HEK293 (cell line): ENCODE data around the gene IFNL1.

ENCODE experiments used
- YY1 ChIP-seq: fragments of 450-650 bp; formaldehyde crosslinking; IDR thresholded peaks from 2 replicates; pipeline ENCODE4 v1.5.1; 2018; ENCODE audit warnings: missing biosample characterization, missing genetic modification characterization
- ZNF292 ChIP-seq: fragments of 450-650 bp; formaldehyde crosslinking; IDR thresholded peaks from 2 replicates; pipeline ENCODE4 v1.5.1; 2016; ENCODE audit warnings: low read depth, missing biosample characterization, missing genetic modification characterization, borderline replicate concordance
- ZNF596 ChIP-seq: fragments of 450-650 bp; IDR thresholded peaks from 2 replicates; pipeline ENCODE4 v1.5.0; 2018; ENCODE audit warnings: missing biosample characterization, mild to moderate bottlenecking, missing genetic modification characterization, moderate library complexity
- TF ChIP-seq, protein P1 (sequence below): fragments of 450-650 bp; formaldehyde crosslinking; IDR thresholded peaks from 2 replicates; pipeline ENCODE4 v1.5.1; 2016; ENCODE audit warnings: missing biosample characterization, missing genetic modification characterization
- TF ChIP-seq, protein P2 (sequence below): fragments of 450-650 bp; formaldehyde crosslinking; IDR thresholded peaks from 2 replicates; pipeline ENCODE4 v1.5.1; 2016; ENCODE audit warnings: missing biosample characterization, missing genetic modification characterization

DNA sequence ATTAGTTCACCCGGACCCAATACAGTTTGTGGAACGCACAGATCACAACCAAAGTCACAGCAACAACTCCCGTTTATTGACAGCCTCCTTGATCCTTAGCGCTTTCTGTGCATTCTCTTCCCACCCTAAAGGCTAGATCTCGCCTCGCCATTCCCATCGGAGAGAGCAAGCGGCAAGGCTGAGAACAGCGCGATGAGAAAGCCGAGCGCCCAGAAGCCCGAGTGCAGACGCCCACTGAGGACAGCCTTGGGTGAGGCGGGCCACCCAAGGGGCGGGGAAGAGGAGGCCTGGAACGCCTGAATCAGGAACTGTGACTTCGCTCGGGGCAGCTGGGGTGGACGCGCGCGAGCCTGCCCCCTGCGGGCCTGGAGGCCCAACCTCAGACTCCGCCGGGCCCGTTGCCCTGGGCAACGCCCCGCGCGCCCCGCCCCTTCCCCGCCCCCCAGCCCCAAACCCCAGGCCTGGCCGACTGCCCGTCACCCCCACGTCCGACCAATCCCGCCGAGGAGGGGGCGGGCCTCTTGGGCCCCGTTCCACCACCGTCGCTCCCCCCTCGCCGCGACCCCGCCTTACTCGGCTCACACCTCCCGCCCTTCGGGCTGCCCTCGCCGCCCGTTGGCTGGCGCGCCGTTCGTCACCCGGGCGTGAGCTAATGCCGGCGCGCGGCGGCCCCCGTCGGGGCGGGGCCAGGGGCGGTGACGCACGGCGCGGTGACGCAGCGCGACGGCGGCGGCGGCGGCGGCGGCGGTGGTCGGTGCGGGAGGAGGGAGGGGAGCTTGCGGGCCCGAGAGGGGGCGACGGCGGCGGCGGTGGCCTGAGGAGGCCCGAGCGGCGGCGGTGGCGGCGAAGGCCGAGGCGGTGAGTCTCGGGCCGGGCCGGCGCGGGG, 45.8 kb downstream of the IFNL1 start, which contains the start of gene SAMD4B:
- TF ChIP-seq ZNF596 (tag by site-specific recombination) (no peak; the same call in 1 of the 2 replicates), ZNF292 (tag by site-specific recombination) (no peak), YY1 (no peak)
- TF ChIP-seq, protein P1, sequence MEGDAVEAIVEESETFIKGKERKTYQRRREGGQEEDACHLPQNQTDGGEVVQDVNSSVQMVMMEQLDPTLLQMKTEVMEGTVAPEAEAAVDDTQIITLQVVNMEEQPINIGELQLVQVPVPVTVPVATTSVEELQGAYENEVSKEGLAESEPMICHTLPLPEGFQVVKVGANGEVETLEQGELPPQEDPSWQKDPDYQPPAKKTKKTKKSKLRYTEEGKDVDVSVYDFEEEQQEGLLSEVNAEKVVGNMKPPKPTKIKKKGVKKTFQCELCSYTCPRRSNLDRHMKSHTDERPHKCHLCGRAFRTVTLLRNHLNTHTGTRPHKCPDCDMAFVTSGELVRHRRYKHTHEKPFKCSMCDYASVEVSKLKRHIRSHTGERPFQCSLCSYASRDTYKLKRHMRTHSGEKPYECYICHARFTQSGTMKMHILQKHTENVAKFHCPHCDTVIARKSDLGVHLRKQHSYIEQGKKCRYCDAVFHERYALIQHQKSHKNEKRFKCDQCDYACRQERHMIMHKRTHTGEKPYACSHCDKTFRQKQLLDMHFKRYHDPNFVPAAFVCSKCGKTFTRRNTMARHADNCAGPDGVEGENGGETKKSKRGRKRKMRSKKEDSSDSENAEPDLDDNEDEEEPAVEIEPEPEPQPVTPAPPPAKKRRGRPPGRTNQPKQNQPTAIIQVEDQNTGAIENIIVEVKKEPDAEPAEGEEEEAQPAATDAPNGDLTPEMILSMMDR (tag by site-specific recombination), result peak; percentile 98
- TF ChIP-seq, protein P2, sequence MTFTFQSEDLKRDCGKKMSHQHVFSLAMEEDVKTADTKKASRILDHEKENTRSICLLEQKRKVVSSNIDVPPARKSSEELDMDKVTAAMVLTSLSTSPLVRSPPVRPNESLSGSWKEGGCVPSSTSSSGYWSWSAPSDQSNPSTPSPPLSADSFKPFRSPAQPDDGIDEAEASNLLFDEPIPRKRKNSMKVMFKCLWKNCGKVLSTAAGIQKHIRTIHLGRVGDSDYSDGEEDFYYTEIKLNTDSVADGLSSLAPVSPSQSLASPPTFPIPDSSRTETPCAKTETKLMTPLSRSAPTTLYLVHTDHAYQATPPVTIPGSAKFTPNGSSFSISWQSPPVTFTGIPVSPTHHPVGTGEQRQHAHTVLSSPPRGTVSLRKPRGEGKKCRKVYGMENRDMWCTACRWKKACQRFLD, result no peak
